ENCODE results near the gene SCN4B.

Gene SCN4B

DNA sequence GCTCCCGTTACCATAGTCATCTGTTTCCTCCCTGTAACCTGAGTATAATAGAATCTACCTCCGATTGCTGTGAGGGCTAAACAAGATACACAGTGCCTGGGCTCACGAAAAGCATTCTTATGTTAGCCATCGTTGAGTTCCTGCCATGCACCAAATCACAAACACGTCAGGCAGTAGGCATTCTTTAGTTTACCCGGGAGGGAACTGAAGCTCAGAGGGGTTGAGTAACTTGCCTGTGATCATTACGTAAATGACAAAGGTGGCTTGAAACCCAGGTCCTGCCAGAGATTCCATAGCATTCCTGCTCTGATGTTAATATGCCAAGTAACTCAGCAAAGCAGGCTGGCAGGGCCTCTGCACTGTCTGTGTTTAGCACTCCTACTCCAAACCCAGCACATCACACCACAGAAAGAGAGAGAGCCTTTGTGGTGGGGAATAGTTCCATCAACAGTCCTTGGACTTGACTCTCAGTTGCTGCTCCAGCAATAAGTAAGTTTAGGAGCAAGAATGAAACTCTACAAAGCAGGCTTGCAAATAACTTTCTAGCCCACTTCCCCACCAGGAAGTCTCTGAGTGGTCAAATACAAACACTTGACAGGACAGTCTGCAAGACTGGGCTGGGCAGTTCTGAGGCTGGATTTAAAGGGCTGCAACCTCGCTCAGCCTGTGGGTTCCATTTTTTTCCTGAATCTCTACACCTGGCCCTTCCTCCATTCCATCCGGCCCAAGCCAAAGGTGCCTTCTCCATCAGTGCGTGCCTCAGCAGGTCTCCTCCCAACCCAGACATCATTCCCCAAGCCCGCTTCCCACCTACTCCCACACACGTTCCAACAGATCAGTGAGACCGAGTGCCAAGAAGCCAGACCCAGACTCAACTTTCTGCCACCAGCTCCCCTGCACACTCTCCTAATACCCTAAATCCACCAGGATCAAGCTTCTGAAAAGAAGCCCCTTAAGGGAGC lies 22.7 kb upstream of the SCN4B start:
- DNase-seq (ENCODE audit: low read depth in 4 of 4, low spot score in 1 of 4), result no peak

DNA sequence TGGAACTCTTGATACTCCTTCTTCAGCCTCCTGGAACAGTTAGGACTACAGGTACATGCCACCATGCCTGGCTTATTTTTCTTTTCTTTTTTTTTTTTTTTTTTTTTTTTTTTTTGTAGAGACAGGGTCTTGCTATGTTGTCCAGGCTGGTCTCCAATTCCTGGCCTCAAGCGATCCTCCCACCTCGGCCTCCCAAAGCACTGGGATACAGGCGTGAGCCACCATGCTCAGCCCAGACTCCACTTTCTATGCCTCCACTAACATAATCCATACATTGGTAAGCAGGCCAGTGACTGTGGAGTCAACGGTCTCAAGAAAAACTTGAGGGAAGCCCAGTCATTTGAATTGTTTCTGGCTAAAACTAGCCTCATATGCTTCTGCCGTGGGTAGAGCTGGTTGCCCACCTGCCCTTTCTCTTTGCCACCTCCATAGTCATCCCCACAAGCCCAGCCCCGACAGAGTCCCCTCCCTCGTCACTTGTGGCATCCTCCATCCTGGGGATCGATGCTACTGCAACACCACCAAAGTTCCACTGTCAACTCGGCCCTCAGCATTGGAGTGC lies 21.5 kb upstream of the SCN4B start:
- DNase-seq (ENCODE audit: low read depth in 4 of 4, low spot score in 1 of 4), result no peak

- no peak for DNase-seq (ENCODE audit: low read depth in 4 of 4, low spot score in 1 of 4)
These were observed 19.7 kb upstream of the SCN4B start for GRCh38 chr11:118172356-118172755.

- DNase-seq (ENCODE audit: low read depth in 4 of 4, low spot score in 1 of 4), result peak; percentile 60 to 68 (median 64)
These were observed 18.8 kb upstream of the SCN4B start for GRCh38 chr11:118171269-118172062.

DNA sequence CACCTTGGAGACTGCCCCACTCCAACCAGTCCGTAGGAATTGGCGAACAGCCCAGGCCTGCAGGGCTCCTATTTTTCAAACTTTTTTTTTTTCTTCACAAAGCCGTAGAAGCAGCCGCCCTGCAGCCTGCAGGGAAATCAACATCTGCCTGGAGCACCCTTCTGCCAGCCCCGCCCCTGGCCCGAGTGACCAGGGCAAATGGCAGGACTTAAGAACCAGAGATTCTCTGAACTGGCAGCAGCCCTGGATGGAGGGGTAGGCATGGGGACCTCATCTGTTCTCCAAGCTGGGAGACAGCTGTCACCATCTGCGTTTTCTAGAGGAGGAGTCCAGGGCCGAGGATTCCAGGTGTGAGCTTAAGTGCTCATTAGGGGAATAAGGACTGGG lies 18.3 kb upstream of the SCN4B start:
- DNase-seq (ENCODE audit: low read depth in 4 of 4, low spot score in 1 of 4), result no peak

DNA sequence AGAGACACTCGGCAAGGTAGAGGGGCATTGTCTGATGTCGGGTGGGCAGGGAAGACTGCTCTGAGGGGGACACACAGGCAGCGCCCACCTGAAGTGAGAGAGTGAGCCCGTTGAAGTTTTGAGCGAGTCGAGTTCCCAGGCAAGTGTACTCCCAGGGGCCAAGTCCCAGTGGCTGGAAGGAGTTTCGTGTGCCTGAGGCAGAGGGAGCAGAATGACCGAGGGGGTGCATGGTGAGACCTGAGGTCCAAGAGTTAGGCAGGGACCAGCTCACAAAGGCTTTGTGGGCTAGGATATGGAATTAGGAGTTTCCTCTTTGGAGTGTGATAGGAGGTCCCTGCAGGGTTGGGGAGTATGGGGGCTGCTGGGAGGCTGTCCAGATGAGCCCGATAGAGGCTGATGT lies 17.6 kb upstream of the SCN4B start:
- no peak for DNase-seq (ENCODE audit: low read depth in 4 of 4, low spot score in 1 of 4)

GRCh38 chr11:118169300-118170140 lies 16.9 kb upstream of the SCN4B start:
- DNase-seq (ENCODE audit: low read depth in 4 of 4, low spot score in 1 of 4), result no peak

GRCh38 chr11:118168751-118169150 lies 16.1 kb upstream of the SCN4B start:
- no peak for DNase-seq (ENCODE audit: low read depth in 4 of 4, low spot score in 1 of 4)

DNA sequence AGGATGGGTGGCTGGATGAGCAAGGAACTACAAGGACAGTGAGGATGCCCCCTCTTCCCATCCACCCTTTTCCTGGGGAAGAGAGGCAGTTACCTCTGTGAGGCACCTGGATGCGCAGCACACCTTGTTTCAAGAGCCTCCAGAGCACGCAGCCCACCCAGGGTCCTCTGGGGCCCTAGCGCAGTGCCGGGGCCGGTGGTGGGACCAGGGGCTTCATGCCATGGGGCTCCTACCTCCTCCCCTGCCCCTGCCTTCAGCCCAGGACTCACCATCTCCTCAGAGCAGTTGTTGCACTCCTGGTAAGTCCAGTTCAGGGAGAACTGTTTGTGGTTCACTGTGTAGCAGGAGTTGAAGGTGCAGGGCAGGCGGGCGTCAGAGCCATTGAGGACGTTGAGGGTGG lies 15.7 kb upstream of the SCN4B start:
- DNase-seq (ENCODE audit: low read depth in 4 of 4, low spot score in 1 of 4), result no peak

DNA sequence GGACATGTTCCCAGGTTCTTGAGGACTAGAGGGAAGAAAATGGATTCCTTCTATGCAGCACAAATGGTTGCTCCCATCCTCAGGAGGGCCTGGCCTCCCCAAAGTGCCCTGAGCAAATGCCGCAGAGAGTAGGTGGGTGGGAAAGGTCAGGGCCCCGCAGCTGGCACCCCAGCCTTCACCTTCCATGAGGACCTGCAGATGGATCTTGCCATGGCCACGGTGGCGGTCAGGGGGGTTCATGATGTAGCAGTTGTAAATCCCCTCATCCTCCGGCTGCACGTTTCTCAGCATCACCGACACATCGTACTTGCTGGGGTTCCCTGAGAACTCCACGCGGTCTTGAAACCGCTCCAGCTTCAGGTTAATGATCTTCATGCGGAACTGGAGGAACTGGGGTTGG lies 15.3 kb upstream of the SCN4B start:
- no peak for DNase-seq (ENCODE audit: low read depth in 4 of 4, low spot score in 1 of 4)

DNA sequence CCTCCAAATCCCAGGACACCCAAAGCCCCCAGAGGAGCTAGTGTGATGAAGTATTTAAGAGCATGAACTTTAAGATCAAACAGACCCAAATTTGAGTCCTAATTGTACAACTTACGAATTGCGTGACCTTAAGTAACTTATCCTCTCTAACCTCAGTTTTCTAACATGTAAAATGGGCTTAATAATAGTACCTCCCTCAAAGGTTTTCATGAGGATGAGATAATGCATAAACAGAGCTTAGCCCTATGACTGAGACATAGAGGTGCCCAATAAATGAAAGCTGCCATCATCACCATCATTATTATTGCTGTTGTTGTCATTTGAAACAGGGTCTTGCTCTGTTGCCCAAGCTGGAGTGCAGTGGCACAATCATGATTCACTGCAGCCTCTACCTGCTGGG lies 14.6 kb upstream of the SCN4B start:
- no peak for DNase-seq (ENCODE audit: low read depth in 4 of 4, low spot score in 1 of 4)

- DNase-seq (ENCODE audit: low read depth in 4 of 4, low spot score in 1 of 4), result no peak
These were observed 14.0 kb upstream of the SCN4B start for GRCh38 chr11:118166641-118167040.

DNA sequence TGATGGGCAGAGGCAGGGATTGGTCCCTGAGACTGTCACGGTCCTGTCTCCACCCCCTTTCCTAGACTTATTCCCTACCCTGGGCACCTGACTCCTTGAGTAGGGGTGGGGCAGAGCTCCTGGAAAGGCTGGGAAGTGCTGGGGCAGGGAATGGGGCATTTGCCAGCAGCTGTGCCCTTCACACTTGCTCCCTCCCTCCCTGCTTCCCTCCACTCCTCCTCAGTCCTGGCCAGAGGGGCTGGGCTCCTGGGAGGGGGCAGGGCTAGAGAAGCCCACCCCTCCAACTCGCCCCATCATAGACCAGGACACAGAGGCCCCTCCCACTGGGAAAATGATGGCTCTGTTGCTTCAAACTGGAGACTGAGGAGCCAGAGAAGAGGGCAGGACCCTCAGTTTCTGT lies 12.3 kb upstream of the SCN4B start:
- DNase-seq (ENCODE audit: low read depth in 4 of 4, low spot score in 1 of 4), result no peak

DNA sequence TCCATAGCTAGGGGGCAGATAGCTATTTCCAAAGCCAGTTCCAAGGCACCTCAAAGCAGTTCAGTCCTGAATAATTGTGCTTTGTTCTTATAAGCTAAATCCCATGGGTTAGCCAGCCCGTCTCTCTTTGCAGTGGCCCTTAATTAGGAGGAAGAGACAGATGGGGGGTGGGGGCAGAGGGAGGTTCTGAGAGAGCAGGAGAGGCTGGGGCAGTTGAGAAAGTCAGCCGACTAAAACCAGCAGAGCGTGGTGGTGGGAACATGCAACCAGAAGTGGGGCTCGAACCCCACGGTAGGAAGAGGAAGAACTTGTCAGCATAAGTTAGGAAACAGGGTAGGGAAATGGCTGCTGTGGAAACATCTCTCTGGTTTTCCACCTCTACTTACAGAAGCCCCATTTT lies 10.9 kb upstream of the SCN4B start:
- DNase-seq (ENCODE audit: low read depth in 4 of 4, low spot score in 1 of 4), result no peak

DNA sequence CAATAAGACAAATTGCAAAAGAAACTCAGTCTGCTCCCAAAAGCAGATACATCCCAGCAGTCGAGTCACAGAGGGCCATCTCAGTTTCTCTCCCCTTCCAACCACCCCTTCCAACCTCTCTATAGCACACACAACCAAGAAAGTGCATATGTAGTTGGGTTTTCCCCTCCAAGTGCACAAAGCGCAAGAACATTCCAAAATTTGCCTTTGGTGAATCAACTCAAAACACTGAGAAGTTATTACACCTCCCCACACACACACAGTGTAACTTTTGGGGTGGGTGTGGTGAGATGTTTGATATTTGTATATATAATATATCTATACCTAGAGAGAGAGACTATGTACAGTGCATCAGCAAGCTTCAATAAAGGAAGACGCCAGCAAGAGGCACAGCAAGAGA lies 10.2 kb upstream of the SCN4B start:
- DNase-seq (ENCODE audit: low read depth in 4 of 4, low spot score in 1 of 4), result no peak

DNA sequence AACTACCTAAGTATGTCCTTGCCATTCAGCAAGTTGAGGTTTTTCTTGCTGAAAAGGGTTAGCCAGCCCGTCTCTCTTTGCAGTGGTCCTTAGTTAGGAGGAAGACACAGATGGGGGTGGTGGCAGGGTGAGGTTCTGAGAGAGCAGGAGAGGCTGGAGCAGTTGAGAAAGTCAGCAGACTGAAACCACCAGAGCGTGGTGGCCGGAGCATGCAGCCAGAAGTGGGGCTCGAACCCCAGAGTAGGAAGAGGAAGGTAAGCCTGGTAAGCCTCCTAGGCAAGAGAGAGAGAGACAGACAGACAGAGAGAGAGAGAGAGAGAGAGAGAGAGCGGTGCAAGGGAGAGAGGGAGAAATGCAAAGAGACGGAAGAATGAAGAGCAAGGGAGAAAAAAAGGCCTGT lies 9.2 kb upstream of the SCN4B start:
- DNase-seq (ENCODE audit: low read depth in 4 of 4, low spot score in 1 of 4), result no peak

DNA sequence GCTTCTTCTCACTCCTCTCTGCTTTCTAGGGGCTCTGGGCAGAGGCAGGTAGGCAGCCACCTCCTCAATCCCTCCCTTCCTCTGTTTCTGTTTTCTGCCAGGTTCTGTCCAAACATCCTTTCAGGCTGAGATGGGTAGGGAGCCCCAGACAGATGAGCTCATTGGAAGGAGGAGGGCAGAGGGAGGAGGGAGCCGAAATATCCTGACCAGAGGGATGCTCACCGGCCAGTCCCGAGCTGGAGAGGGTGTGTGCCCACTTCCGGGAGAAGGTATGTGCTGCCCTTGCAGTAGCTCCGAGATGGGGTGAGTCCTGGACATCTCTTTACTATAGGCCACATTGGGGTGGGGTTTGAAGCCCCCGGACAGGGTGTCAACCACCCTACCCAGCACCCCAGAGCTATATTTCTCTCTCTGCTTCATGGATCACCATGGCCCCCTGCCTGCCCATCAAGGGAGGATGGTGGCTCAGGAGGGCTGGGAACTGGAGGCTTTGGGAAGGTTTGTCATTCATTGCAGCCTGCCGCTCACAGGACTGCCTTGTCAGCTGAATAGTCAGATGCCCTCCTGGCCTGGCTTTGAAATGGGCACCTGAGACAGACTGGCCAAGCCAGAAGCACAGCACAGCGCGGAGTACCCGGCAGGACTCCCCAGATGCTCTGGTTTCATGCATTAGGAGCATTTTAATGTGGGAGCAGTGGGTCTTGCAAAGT lies 4.7 kb upstream of the SCN4B start:
- no peak for DNase-seq (ENCODE audit: low read depth in 4 of 4, low spot score in 1 of 4)

DNA sequence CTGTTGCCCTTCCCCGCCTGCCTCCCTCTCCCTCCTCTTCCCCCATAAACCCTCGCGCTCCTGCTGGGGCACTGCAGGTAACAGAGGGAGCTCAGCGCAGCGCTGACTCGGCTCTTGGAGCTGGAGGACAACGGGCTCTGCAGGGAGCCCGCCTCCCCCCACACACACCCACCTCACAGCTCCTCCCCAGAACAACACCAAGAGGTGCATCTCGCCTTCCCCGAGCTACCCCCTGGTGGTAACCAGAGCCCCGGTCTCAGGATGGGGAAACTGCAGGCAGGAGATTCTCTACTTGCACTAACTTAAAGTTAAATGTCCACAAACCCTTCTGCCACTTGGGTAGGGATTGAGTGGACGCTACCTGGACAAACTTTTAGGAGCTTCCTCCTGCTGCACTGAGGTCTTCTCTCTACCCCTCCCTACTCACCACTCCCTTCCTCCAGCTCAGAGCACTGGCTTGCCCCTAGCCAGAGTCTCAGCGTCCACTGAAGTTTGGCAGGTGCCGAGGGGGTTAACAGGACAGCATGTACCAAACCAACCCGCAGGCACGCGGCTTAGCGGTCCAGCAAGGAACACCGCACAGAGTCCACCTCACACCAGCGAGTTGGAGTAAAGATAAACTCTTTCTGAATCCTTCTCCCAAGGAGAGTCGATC lies 4.0 kb upstream of the SCN4B start:
- no peak for DNase-seq (ENCODE audit: low read depth in 4 of 4, low spot score in 1 of 4)

GRCh38 chr11:118155776-118156530 lies 3.3 kb upstream of the SCN4B start:
- no peak for DNase-seq (ENCODE audit: low read depth in 4 of 4, low spot score in 1 of 4)
